HL-60/S4 treated with retinoic acid at 250 ng/mL for 4 days and 3 days (cell line): ENCODE measurements around the gene OPCML.

Source experiments
- in situ Hi-C: fragments of 300-500 bp; cut with MboI; formaldehyde crosslinking; loops from 2 replicates; pipeline ENCODE4 v1.7.0; 2022; ENCODE audit warnings: low sequenced_read_pairs

OPCML gene

DNA sequence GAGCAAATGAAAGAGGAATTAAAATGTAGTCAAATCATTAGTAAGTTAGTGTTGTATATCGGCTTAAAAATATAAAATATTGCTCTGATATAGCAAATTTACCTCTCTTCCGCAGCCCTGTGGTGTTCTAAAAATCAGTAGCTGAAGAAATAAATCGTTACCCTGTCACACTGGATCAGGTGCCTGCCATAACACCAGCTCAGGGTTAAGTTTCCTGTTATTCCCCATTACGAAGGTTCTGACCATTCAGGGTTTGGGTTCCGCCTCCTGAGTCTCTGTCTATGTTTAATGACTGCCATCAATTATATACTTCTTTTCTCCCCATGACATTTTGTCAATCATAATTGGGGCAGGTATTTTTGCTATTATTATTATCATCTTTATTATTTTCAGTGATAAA, 658.5 kb downstream of the OPCML start:
- in situ Hi-C loops, result no loop called here

DNA sequence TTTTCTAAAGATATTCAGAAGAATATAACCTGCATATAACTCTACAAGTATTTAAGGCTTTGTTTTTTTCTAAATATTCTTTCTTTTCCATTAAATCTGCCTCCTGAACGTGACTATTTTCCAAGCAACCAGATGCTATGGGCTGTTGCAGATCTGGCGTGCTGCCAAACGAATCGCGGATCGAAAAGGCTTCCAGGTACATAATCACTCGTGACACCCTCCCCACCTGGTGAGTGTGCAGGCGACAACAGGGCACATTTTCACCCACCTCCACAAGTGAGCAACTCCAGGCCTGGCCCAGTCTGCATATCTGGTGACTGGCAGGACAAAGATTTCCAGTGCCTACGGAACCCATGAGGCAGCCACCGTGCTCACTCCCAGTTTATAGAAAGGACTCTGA, 660.1 kb downstream of the OPCML start:
- in situ Hi-C loops, result no loop called here

DNA sequence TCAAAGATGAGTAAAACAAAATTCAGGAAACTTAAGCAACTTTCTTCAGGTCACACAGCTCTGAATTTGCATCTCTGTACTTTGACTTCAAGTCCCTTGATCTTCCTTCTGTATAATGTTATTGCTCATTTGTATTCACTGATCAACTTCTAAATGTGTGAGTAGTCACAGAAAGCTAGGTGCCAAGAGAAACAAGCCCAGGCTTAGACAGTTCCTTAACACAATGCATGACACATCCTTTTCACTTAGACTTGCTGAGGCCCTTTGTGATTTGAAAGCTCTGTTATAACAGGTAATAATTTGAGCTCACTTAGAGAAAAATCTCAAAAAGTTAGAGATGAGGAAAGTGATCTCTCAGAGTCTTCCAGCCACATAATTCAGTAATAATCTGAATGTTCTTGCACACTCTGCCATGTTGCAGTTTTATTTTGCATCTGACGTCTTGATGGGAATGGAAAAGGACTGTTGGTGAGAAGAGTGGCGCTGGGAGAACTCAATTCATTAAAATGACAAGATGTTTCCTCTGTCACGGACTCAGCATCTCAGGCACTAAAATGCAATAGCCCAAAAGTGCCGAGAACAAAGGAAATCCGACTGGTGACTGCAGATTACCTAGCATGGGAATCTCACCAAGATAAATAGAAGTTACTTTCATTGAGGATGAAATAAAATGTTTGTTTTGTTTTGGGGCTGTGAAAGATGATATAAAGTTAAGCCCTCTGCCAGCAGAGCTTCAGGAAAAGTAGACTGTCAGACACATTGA, 665.3 kb downstream of the OPCML start:
- in situ Hi-C loops, result no loop called here

DNA sequence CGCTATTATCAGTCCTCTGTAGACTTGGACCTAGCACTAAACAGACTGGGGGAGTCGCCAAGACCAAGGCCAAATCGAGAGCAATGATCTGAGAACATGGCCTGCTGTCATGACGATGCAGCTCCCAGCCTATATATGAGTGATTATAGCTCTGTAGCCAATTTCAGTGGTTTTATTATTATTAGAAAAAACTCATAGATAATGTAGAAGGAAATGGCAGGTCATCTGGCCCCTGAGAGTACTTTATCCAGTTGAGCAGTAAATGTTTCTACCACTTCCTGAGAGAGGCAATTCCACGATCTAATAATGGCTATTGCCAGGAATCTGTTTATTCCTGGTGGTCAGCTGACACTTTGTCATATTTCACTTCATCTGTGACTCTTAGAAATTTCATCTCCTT, 666.7 kb downstream of the OPCML start:
- in situ Hi-C loops, result no loop called here

DNA sequence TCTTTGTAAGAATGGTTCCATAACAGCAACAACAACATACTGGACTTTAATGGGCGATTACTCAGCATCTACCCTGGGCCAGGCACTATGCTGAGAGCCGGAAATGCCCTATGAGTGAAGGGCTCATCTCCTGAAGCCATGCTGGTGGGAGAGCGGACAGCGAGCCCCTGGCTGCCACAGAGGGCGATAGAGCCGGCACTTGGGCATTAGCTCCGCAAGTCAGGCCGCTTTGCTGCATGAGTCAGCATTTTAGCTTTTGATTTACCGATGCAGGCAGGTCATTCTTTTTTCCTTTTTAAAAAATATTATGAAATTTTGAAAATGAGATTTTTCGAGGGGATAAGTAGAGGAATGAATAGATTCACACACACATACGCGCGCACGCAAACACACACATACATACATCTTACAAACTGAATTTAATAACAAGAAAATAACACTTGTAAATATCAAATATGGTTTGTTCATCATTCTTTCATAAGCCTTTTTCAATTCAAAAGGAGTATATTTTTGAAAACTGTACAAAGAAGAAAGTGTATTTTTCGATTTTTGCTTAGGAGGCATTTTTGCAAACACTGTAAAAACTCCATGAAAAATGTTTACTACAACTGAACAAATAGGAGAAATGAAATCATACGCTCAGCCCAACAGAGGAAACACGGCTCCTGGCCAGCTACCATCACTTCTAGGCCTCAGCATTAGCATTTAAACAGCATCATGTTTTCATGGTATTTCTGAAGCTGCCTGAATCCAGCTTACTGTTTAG, 667.3 kb downstream of the OPCML start:
- in situ Hi-C loops, result no loop called here

DNA sequence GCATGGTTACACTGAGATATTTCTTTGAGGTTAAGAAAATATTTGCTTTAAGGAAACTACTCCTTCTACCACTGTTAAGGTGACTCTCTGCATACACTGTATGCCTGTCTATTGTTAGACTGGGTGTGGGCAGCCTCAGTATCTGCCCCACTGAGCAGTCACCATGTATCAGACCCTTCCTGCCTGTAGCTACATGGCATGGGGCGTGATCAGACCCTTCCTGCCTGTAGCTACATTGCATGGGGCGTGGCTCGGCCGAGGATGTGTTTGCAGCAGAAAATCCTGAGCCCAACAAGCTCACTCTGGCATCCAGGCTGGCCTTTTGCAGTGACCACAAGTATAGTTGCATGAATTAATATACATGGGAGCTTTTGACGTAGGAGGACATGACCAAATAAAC, 669.4 kb downstream of the OPCML start:
- in situ Hi-C loops, result no loop called here

DNA sequence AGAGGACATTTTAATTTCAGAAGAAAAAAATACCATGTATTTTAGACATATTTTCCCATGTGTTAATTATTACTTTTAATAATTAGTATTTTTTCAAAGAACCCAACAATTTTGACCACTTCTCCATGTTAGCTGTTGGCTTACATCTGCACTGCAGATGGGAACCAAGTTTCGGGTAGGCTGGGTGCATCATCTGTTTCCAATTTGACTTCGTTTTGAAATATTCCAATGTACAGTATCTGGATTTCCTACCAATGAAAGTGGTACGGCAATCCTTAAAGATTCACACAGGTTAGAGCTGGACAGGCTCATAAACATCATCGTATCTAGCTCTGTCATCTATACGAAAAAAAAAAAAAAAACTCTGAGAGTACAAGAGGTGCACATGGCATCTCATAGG, 670.2 kb downstream of the OPCML start:
- in situ Hi-C loops, result no loop called here

DNA sequence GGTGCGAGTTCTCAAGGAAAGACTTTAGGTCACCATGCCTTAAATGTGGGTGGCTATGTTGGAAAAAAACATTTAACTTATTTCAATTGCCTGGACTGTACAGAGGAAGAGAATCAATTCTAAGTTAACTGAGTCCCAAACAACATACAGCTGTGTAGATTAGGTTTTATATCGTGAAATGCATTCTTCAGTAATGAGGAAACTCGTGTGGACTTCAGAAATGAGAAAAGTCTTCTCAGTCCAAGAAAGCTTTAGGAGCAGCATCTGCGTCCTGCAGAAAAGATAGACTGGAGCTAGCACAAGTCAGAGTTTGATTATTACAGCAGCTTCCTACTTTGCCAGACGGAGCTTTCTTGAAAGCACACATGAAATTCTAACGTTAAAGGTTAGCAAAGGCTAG, 673.0 kb downstream of the OPCML start:
- in situ Hi-C loops, result no loop called here

DNA sequence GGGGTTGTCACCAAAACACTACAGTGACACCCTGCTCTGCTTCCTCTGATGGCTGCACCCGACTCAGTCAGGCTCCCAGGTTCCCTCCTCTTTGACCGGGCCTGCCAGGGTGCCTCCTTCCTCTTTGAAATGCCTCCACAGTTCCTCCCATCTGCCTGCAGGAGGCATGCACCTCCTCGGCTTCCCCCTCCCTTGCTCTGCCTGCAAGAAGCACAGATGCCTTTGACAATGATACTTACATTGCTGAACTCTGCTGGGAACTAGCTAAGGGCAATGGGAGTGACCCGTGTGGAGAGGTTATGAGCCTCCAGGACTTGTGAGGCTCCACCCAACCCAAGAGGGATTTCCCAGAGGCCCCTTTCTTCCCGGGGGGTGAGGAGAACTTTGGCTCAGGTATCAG, 674.1 kb downstream of the OPCML start:
- in situ Hi-C loops, result no loop called here

DNA sequence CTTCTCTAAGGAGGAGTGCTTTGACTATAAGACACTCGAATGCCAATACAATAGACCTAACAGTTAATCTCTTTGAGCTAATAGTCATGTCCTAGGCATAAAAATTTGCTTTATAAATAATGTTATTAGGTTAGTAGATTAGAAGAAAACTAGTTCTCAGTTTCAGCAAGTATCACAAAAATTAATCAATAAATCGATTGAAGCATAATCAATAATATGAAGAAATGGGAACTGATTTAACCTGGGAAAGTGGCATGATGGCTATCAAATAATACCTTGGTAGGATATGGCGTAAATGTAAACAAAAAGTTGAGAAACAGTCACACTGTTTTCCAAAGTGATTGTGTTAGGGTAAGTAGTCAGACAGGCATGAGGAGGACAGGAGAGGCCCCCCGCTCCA, 676.3 kb downstream of the OPCML start:
- in situ Hi-C loops, result no loop called here

DNA sequence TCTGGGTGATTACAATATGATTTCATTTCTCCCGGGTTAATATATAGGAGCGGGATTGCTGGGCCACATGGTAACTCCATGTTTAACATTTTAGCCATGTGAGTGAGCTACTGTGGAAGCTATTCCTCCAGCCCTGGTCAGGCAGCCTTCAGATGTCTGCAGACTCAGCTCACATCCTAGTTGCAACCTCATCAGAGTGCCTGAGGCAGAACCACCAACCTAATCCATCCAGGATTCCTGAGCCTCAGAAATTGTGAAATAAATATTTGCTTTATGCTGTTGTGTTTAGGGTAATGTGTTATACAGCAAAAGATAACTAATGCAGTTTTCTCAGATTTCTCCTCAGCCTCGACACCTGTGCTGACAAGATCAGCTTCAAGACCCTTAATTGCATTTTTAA, 676.8 kb downstream of the OPCML start:
- in situ Hi-C loops, result no loop called here

DNA sequence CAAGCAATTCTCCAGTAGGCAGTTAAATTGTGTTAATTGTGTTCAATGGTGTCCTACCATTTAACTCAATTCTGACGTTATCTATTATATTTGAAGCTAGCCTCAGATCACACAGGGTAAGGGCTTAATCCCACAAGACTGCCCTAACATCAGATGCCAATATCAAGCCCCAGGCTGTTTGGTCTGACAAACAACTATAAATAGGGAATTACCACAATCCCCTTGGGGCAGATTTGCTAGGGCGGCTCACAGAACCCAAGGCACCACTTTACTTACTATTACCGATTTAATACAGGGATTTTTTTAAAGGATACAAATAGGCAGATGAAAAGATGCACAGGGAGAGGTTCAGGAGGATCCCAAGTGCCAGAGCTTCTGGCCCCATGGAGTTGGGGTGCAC, 678.4 kb downstream of the OPCML start:
- in situ Hi-C loops, result no loop called here

DNA sequence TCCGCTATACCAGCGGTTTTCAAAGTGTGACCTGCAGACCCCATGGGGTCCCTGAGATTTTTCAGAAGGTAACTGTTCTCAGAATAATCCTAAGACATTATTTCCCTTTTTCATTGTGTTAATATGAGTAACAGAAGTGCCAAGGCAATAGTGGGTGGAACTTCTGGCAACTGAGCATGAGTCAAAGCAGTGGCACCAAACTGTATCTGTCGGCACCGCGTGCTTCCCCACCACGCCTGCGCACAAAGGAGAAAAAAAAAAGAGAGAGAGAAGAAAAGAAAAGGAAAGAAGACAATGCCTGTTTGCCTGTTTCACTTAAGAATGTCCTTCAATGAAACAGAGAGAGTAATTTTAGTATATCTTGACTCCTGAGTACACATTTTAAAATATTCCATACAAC, 679.9 kb downstream of the OPCML start:
- in situ Hi-C loops, result no loop called here

DNA sequence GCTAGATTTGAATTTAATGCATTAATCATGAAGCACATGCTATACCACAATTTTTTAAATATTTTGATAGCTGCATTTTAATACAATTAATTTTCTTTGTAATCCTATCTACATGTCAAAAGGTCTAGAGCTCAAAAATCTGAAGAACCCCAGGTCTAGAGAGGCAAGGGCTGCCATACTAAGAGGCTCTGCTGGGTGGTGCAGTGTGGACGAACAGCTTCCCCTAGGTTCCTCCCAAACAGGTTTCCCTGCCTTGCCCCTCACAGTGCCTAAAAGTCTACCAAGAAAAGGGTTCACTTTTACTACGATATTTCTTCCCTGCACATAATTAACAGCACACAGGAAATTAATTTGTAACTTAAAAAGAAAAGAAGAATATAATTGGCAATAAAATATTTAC, 681.1 kb downstream of the OPCML start:
- in situ Hi-C loops, result no loop called here

DNA sequence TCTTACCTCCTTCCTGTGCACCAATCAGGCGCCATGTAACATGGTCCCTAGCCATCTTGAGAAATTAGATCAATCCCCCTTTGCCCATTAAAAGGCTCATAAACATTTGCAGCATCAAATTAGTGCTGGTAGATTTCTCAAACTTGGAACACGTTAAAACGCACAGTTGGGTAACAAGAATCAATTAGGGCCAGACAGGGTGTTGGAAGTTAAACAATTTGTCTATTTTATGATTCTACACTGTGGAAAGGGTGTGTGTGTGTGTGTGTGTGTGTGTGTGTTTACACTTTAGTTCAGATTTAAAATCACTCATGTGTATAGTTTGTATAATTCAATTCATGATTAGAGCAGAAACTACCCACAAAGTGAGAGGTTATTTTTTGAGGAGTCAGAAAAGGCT, 682.0 kb downstream of the OPCML start:
- in situ Hi-C loops, result no loop called here

DNA sequence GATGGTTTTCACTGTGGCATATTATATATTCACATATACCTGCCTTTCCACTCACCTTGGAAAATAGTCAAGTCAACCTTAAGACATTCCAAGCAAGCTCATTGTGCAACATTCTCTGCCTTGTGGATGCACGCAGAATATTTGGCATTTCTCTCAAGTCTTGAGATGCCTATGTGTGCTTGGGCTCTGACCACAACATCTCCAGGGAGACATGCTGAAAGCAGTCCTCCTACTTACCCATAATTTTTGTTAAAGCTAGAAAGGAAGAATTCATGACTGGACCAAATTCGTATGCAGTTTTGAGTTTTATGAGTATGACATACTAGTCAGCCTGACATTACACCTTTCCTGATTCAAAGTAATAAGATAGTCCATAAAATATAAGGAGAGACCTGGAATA, 684.0 kb downstream of the OPCML start:
- in situ Hi-C loops, result no loop called here

DNA sequence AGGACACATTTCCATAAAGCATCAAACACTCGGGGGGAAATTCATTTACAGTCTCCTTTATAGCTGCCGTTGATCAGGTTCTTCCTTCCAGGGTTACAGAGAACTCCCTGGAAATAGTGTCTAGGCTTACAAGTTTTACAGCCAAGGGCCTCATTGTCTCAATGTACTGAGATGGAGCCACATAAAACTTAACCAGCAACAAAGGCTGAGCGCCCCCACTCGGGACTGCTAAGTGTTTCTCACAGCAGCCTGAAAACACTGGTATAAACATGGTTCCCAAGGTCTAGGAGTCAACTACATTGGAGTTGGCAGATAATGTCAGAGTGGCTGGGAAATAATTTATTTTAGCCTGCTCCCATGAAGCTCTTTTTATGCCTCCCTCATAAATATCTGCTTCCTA, 686.2 kb downstream of the OPCML start:
- in situ Hi-C loops, result no loop called here

DNA sequence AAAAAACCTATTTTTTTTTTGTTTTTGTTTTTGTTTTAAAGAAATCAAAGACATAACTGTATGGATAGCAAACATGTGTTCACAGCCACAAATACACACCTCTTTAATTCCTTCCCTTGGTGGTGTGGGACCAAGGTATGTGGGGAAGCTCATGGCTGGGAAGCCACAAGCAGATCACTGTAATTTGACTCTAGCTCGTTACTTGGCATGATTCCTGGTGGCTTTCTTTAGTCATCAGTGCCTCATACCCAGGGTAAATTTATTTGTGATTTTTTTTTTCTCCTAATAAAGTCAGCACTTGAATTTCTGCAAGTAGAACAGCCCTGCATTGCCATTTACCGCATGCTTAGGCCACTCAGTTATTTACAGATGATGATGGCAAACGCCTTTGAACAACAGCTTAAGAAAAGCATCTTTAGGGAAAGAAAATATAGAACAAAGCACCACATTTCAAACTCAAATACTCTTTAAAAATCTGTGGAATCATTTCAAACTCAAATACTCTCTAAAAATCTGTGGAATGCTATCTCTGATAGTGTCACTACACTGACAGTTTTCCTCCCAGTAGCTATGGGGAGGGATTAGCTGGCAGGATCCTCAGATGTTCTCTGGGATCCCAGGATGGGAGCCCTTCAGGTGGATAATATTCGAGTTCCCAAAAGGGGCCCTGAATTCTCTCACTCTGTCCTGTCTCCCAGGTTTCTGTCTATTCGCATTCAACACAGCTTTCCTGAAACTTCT, 687.2 kb downstream of the OPCML start:
- in situ Hi-C loops, result no loop called here

DNA sequence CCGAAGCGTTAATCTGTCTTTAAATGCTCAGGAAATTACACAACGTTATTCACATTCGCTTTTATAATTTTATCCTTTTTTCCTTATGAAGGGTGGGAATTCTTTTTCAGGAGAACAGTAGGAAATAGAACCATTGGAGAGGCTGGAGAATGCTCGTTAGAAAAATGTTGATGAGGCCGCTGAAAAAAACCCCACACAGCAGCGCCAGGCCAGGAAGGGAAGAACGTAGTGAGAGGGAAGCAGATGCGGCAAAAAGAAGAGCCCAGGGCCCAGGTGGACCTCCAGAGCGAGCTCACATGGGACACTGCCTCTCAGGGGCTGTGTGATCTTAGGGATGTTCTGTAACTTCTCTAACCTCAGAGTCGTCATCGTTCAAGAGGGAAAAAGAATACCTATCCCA, 691.6 kb downstream of the OPCML start:
- in situ Hi-C loops, result no loop called here

DNA sequence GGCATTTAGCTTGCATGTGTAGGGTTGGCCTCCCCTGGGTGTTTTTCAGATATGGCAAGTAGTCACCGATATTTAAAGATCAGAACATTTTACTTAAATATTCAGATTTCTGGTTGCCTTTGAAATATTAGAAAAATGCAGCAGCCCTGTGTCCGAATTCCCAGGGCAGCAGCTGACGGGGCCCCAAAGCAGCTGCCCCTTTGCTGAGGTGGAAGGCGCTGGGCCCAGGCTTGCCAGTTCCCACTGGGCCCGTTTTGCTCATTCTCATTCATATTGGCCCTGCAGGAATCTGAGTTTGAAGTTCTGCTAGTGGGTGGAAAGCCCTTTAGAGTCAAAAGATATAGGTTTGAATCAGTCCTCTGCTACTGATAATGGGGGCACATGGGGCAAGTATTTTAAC, 692.1 kb downstream of the OPCML start:
- in situ Hi-C loops, result no loop called here

DNA sequence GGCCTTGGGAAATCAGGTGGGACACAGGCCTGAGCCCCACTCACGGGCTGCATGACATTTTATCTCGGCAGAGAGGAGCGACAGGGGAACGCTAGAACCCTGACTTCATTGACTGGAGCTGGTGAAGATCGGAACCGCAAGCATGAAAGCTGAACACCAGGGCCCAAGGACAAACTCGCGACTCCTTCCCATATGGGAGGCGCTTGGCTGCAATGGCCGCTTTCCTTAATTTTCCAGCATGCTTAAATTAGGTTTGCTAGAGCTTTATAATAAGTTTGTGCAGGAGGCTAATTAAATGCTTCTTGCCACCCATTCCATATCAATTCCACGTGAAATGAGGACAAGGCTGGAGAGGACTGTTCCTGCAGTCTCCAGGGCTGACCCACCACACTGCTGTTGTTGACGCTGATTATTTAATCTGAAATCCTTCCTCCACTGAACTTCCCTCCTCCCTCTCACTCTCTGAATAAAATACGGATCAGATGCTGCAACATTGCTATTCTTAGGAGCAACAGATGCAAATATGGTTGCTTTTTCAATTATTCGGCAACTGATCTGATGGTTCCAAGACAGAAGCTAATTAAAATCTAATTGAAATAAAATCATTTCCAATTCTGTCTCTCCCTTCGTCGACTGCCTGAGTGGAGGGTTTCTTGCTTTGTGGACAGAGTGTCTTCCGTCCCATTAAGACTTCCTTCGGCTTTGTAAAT, 692.9 kb downstream of the OPCML start:
- in situ Hi-C loops, result no loop called here
